H9 (cell line): ENCODE results near the gene LRIG3. TPM values are rescaled to one million over a fixed set of nuclear protein-coding genes. Genes with fewer than 3 reads are reported as not detected.

Experiments
- DNase-seq: peaks from one replicate; pipeline ENCODE4 v3.0.0-alpha.2; 2017
- H2AFZ ChIP-seq: one replicate; pipeline ENCODE4 v1.6.1; 2013; ENCODE audit warnings: mild to moderate bottlenecking, low read length, control low read depth, moderate library complexity
- H2AK5ac ChIP-seq: 2 replicates; pipeline ENCODE4 v1.6.1; 2013; ENCODE audit warnings: low read length, control low read depth, mixed read lengths; ENCODE audit not compliant: insufficient read length
- H2BK120ac ChIP-seq: one replicate; pipeline ENCODE4 v1.6.1; 2013; ENCODE audit warnings: low read depth, mild to moderate bottlenecking, low read length, control low read depth, inconsistent platforms; ENCODE audit not compliant: poor library complexity, severe bottlenecking
- H2BK12ac ChIP-seq: 2 replicates; pipeline ENCODE4 v1.6.1; 2013; ENCODE audit warnings: low read length, control low read depth, mixed read lengths, low read depth; ENCODE audit not compliant: insufficient read length
- H2BK15ac ChIP-seq: 2 replicates; pipeline ENCODE4 v1.6.1; 2013; ENCODE audit warnings: low read depth, low read length, control low read depth
- H2BK20ac ChIP-seq: one replicate; pipeline ENCODE4 v1.6.1; 2013; ENCODE audit warnings: low read depth, mild to moderate bottlenecking, low read length, control low read depth, inconsistent platforms; ENCODE audit not compliant: poor library complexity, severe bottlenecking
- H2BK5ac ChIP-seq: 2 replicates; pipeline ENCODE4 v1.6.1; 2013; ENCODE audit warnings: low read length, control low read depth, mixed read lengths; ENCODE audit not compliant: insufficient read length
- H3K14ac ChIP-seq: 2 replicates; pipeline ENCODE4 v1.6.1; 2013; ENCODE audit warnings: low read length, control low read depth; ENCODE audit not compliant: insufficient read depth
- H3K18ac ChIP-seq: 2 replicates; pipeline ENCODE4 v1.6.1; 2013; ENCODE audit warnings: low read depth, mild to moderate bottlenecking, mixed read lengths, low read length, control low read depth; ENCODE audit not compliant: insufficient read length
- H3K23ac ChIP-seq: 2 replicates; pipeline ENCODE4 v1.6.1; 2013; ENCODE audit warnings: low read length, control low read depth, mixed read lengths, low read depth; ENCODE audit not compliant: insufficient read length
- H3K23me2 ChIP-seq: 2 replicates; pipeline ENCODE4 v1.6.1; 2013; ENCODE audit warnings: low read depth, mild to moderate bottlenecking, mixed read lengths, low read length, control low read depth; ENCODE audit not compliant: insufficient read length, poor library complexity, severe bottlenecking
- H3K27ac ChIP-seq: 2 replicates; pipeline ENCODE4 v1.5.1; 2013; ENCODE audit warnings: low read length, control low read depth, mixed read lengths, low read depth; ENCODE audit not compliant: insufficient read length
- H3K27me3 ChIP-seq: 2 replicates; pipeline ENCODE4 v1.6.1; 2013; ENCODE audit warnings: low read length, control low read depth, inconsistent platforms; ENCODE audit not compliant: insufficient read depth
- H3K4ac ChIP-seq: 2 replicates; pipeline ENCODE4 v1.6.1; 2013; ENCODE audit warnings: low read depth, mild to moderate bottlenecking, control low read depth, inconsistent platforms, low read length, moderate library complexity
- H3K4me1 ChIP-seq: 2 replicates; pipeline ENCODE4 v1.6.1; 2013; ENCODE audit warnings: low read length, control low read depth, inconsistent platforms; ENCODE audit not compliant: insufficient read depth
- H3K4me2 ChIP-seq: 2 replicates; pipeline ENCODE4 v1.6.1; 2013; ENCODE audit warnings: low read length, control low read depth, mixed read lengths; ENCODE audit not compliant: insufficient read length, insufficient read depth
- H3K56ac ChIP-seq: 2 replicates; pipeline ENCODE4 v1.6.1; 2013; ENCODE audit warnings: low read depth, mild to moderate bottlenecking, mixed read lengths, low read length, control low read depth; ENCODE audit not compliant: insufficient read length
- H3K79me1 ChIP-seq: 2 replicates; pipeline ENCODE4 v1.6.1; 2013; ENCODE audit warnings: low read depth, mild to moderate bottlenecking, moderate library complexity, low read length, control low read depth, inconsistent platforms; ENCODE audit not compliant: insufficient read depth, poor library complexity, severe bottlenecking
- H3K79me2 ChIP-seq: 2 replicates; pipeline ENCODE4 v1.6.1; 2013; ENCODE audit warnings: low read length, control low read depth, inconsistent platforms; ENCODE audit not compliant: insufficient read depth
- H3K9ac ChIP-seq: 2 replicates; pipeline ENCODE4 v1.6.1; 2013; ENCODE audit warnings: low read length, control low read depth, mixed read lengths; ENCODE audit not compliant: insufficient read length; ENCODE audit errors: extremely low read depth
- H3K9me3 ChIP-seq: one replicate; pipeline ENCODE4 v1.6.1; 2013; ENCODE audit warnings: low read depth, low read length, inconsistent platforms; ENCODE audit not compliant: control insufficient read depth
- H3T11ph ChIP-seq: one replicate; pipeline ENCODE4 v1.6.1; 2013; ENCODE audit warnings: mild to moderate bottlenecking, low read length, control low read depth, inconsistent platforms
- H4K20me1 ChIP-seq: one replicate; pipeline ENCODE4 v1.6.1; 2013; ENCODE audit not compliant: control insufficient read depth, insufficient read length, insufficient read depth
- H4K5ac ChIP-seq: 2 replicates; pipeline ENCODE4 v1.6.1; 2013; ENCODE audit warnings: low read depth, mild to moderate bottlenecking, mixed read lengths, low read length, control low read depth; ENCODE audit not compliant: insufficient read length
- H4K8ac ChIP-seq: replicated peaks from 2 replicates; pipeline ENCODE4 v1.6.1; 2013; ENCODE audit warnings: low read length, control low read depth, mixed read lengths, low read depth; ENCODE audit not compliant: insufficient read length
- H4K91ac ChIP-seq: 2 replicates; pipeline ENCODE4 v1.6.1; 2013; ENCODE audit warnings: low read depth, mild to moderate bottlenecking, moderate library complexity, mixed read lengths, low read length, control low read depth; ENCODE audit not compliant: insufficient read length
- H3K27ac Mint-ChIP-seq, 3 experiments: 2 replicates in 2 of 3; 3 replicates in 1 of 3; pipeline ENCODE4 v1.8.0; 2020 to 2021; ENCODE audit warnings: mixed read lengths in 3 of 3, mild to moderate bottlenecking in 1 of 3, moderate library complexity in 1 of 3
- H3K27me3 Mint-ChIP-seq: 2 replicates; pipeline ENCODE4 v1.8.0; 2021; ENCODE audit warnings: low read depth, mild to moderate bottlenecking, moderate library complexity, mixed read lengths
- H3K36me3 Mint-ChIP-seq, 3 experiments: 2 replicates in 2 of 3; 3 replicates in 1 of 3; pipeline ENCODE4 v1.8.0; 2020 to 2021; ENCODE audit warnings: low read depth in 3 of 3, mixed read lengths in 3 of 3; ENCODE audit not compliant: insufficient read depth in 1 of 3
- H3K4me1 Mint-ChIP-seq, 2 experiments: 2 replicates each; pipeline ENCODE4 v1.8.0; 2020; ENCODE audit warnings: mixed read lengths in 2 of 2
- H3K4me3 Mint-ChIP-seq, 2 experiments: 2 replicates in 1 of 2; 3 replicates in 1 of 2; pipeline ENCODE4 v1.8.0; 2020 to 2021; ENCODE audit warnings: mild to moderate bottlenecking in 2 of 2, mixed read lengths in 2 of 2, moderate library complexity in 1 of 2
- H3K9me3 Mint-ChIP-seq, 2 experiments: 2 replicates in 1 of 2; 3 replicates in 1 of 2; pipeline ENCODE4 v1.8.0; 2020; ENCODE audit warnings: mild to moderate bottlenecking in 2 of 2, mixed read lengths in 2 of 2, moderate library complexity in 1 of 2
- total RNA-seq: library from RNA; stranded (reverse); gene quantifications from 2 replicates; pipeline ENCODE4 v1.2.1, GENCODE V29; 2021
- TF ChIP-seq, protein P1 (sequence below): fragments of 200-600 bp; sonication (generic); conservative IDR thresholded peaks from 3 replicates; pipeline ENCODE4 v1.8.0; 2021; ENCODE audit warnings: antibody characterized with exemption, mild to moderate bottlenecking

The LRIG3 gene
- total RNA-seq, 1 experiment from 2014 or later = 10.9 TPM

DNA sequence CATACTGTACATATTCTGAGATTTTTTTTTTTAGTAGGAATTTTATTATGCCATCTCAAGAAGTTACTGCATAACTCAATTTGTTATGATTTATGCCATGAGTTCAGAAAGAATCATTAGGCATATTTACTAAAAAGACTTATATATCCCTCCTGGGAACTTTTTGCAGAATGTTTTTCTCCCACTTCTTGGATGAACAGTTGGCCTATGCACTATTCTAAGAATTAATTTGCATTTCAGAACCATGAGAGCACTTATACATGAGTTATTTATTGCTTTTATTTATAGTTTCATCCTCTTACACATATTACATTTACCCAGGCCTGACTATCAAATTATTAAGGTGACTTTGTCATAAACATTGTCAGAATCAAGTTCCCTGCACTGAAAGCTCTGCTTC lies 6.3 kb upstream of the LRIG3 start:
- Histone ChIP-seq H3T11ph (no peak overlapping the region), H4K20me1 (no peaks in the 10 kb centered on the region), H2BK120ac (no peak overlapping the region), H3K27me3 (no peaks in the 10 kb centered on the region), H3K4me2 (no peak overlapping the region), H2BK12ac (no peak overlapping the region), H4K91ac (no peak overlapping the region), H3K4ac (no peak overlapping the region), H3K79me2 (no peaks in the 10 kb centered on the region), H2BK15ac (no peak overlapping the region), H3K27ac (no peak overlapping the region), H2AFZ (no peak overlapping the region), H2AK5ac (no peak overlapping the region), H4K8ac (no peak overlapping the region), H3K18ac (no peak overlapping the region), H3K9me3 (no peaks in the 10 kb centered on the region), H3K9ac (no peak overlapping the region), H2BK20ac (no peak overlapping the region), H3K23ac (no peak overlapping the region), H4K5ac (no peak overlapping the region), H3K79me1 (no peaks in the 10 kb centered on the region), H3K4me1 (no peaks in the 10 kb centered on the region), H3K56ac (no peak overlapping the region), H3K23me2 (no peaks in the 10 kb centered on the region), H2BK5ac (no peak overlapping the region), H3K14ac (no peak overlapping the region)
- Mint-ChIP-seq H3K4me1 (peaks cover 12 to 16% of the 10 kb centered on the region in 2 experiments), H3K27ac (no peak overlapping the region), H3K9me3 (no peaks in the 10 kb centered on the region), H3K27me3 (no peaks in the 10 kb centered on the region), H3K4me3 (no peak overlapping the region), H3K36me3 (0 out of 7 replicates have a peak, but pooled peaks cover 0 to 2% (median 0%) of the 10 kb centered on the region in 3 experiments)
- TF ChIP-seq, protein P1, sequence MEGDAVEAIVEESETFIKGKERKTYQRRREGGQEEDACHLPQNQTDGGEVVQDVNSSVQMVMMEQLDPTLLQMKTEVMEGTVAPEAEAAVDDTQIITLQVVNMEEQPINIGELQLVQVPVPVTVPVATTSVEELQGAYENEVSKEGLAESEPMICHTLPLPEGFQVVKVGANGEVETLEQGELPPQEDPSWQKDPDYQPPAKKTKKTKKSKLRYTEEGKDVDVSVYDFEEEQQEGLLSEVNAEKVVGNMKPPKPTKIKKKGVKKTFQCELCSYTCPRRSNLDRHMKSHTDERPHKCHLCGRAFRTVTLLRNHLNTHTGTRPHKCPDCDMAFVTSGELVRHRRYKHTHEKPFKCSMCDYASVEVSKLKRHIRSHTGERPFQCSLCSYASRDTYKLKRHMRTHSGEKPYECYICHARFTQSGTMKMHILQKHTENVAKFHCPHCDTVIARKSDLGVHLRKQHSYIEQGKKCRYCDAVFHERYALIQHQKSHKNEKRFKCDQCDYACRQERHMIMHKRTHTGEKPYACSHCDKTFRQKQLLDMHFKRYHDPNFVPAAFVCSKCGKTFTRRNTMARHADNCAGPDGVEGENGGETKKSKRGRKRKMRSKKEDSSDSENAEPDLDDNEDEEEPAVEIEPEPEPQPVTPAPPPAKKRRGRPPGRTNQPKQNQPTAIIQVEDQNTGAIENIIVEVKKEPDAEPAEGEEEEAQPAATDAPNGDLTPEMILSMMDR = no peak
- no peak for DNase-seq
